Heart right ventricle (tissue), 16 donors: ENCODE data around the gene RGP1. TPM values are rescaled to one million over a fixed set of nuclear protein-coding genes. Genes with fewer than 3 reads are reported as not detected.

Source experiments
- ATAC-seq, 8 donors: fragments of 200-7000 bp; cut with Tn5 transposase; one replicate each; pipeline ENCODE4 v1.9.1; 2020; ENCODE audit warnings: mild to moderate bottlenecking in 8 of 8, moderate library complexity in 8 of 8, moderate number of reproducible peaks in 1 of 8
- DNase-seq, 2 donors: peaks; one replicate each; pipeline ENCODE4 v3.0.0-alpha.2; 2020
- H3K27ac ChIP-seq, 10 donors: fragments of 200-600 bp; sonication (generic) in 2 of 10; one replicate each; pipeline versions ENCODE4 v1.5.0 to v1.8.0; 2020 to 2022; ENCODE audit warnings: mild to moderate bottlenecking in 3 of 10
- H3K27me3 ChIP-seq, 7 donors: fragments of 200-600 bp; one replicate each; pipeline ENCODE4 v1.8.0; 2021 to 2022; ENCODE audit warnings: mild to moderate bottlenecking in 2 of 7
- H3K36me3 ChIP-seq, 9 donors: fragments of 200-600 bp; sonication (generic) in 1 of 9; one replicate each; pipeline versions ENCODE4 v1.5.0 to v1.8.0; 2020 to 2022; ENCODE audit warnings: mild to moderate bottlenecking in 2 of 9
- H3K4me1 ChIP-seq, 9 donors: fragments of 200-600 bp; sonication (generic) in 1 of 9; one replicate each; pipeline versions ENCODE4 v1.5.0 to v1.8.0; 2020 to 2022; ENCODE audit warnings: mild to moderate bottlenecking in 4 of 9
- H3K4me3 ChIP-seq, 10 donors: fragments of 200-600 bp; sonication (generic) in 2 of 10; one replicate each; pipeline versions ENCODE4 v1.5.0 to v1.8.0; 2020 to 2022; ENCODE audit warnings: mild to moderate bottlenecking in 7 of 10, moderate library complexity in 2 of 10
- H3K9me3 ChIP-seq, 11 donors: fragments of 200-600 bp in 10 of 11; sonication (generic) in 2 of 11; one replicate each; pipeline versions ENCODE4 v1.5.0 to v1.8.0; 2013 to 2022; ENCODE audit warnings: mild to moderate bottlenecking in 2 of 11, control low read depth in 1 of 11, moderate library complexity in 1 of 11
- WGBS, 2 donors: extraction: QIAGEN DNeasy Blood & Tissue Kit; methylation state at CpG; one replicate each; pipeline ENCODE4 v1.1.7; 2013; ENCODE audit warnings: inconsistent platforms in 1 of 2; 5-methylcytosine and 5-hydroxymethylcytosine counted together
- intact Hi-C, 10 donors: fragments of 100-400 bp; cut with DNase I; formaldehyde crosslinking; loops; one replicate each; pipeline versions ENCODE4 v1.11.1 to v1.14.2; 2022
- polyA plus RNA-seq, 2 donors: library from polyadenylated mRNA; stranded (reverse); fragments of 200-250 nt; gene quantifications; one replicate each; pipeline ENCODE4 v1.2.3, GENCODE V29; 2013
- total RNA-seq, 10 donors: library from RNA; stranded (reverse); fragmentation: NEBNext Ultra II Directional in 3 of 10; extraction: Animal tissue kit (Norgen Biotek cat#: 25700) in 3 of 10; gene quantifications; one replicate each; pipeline versions ENCODE4 v1.2.1 to v1.2.4, GENCODE V29; 2021 to 2023
- TF ChIP-seq, protein P1 (sequence below), 9 donors: fragments of 200-600 bp; sonication (generic) in 2 of 9; IDR thresholded peaks; one replicate each; pipeline versions ENCODE4 v1.5.0 to v1.8.0; 2021 to 2022; ENCODE audit warnings: antibody characterized with exemption in 9 of 9, mild to moderate bottlenecking in 5 of 9, moderate library complexity in 1 of 9
- donor health status: Arrhythmogenic right ventricular cardiomyopathy.
- donor health status: ischemic (EF 13 %, LVEDD 7.1; RV severe dilation, severe dysfunction).
- donor health status: healthy with polysubstance abuse.
- donor health status: DM: no; HTN: yes; CAD: no.
- donor health status: DM: no; HTN: no; CAD: no.
- donor health status: ischemic (EF 25% LVEDD 6.9; RV normal size, moderate dysfunction).
- donor health status: ischemic (EF 25% LVEDD 5.7; RV mildly dilated, moderate dysfunction).
- donor health status: healthy.
- donor health status: DM: yes; HTN: yes; CAD: no.
- donor health status: Ischemic cardiomyopathy.
- donor health status: ischemic (EF 35%, LVEDD 5.7; RV mildly dilated, moderate dysfunction).
- donor health status: nonischemic (EF 11% LVEDD 7.7; RV severe dilation, severe dysfunction).
- donor health status: DM: yes; HTN: yes; CAD: no.
- donor health status: PGD.
- donor health status: ischemic (EF 29% LVEDD 5.4; RV normal size, mild dysfunction).
- donor health status: nonischemic (EF 23%, LVEDD 6.1; RV moderate dilation, normal function).

RGP1 gene
- total and polyA plus RNA-seq, 12 donors = 8.2 to 39.4 (median 32.1) TPM

DNA sequence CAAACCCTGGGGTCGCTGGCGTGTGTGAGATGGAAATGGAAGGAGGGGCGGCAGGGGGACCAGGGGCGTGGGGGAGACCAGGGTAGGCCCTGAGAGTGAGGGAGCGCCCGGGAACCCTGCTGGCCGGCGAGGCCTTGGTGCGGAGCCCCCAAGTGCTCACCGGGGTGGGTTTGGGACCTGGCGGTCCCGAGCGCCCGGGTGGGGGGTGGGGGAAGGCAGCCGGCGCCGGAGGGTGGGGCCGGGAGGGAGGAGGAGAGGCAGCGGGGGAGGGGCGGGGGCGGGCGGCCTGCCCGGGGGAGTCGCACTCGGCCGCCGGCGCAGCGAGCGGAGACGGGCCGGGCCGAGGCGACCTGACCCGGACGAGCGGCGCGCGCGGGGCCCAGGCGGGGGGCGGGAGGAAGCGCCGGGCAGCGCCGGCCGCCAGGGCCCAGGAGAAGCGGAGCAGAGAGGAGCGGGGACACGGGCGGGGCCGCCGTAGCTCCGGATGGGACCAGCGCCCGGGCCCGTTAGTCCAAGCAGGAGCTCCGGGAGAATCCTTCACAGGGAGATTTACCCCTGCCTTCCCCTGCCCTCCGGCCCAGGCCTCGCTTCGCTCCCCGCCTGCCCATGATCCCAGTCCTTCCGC is 42.3 kb downstream of the RGP1 start, which contains the start of gene NPR2:
TSS of gene NPR2 (plus strand) at position 295 of the 625 bp plus-strand sequence. CDS start 818 bp downstream, outside the sequence.
- TF ChIP-seq, protein P1, sequence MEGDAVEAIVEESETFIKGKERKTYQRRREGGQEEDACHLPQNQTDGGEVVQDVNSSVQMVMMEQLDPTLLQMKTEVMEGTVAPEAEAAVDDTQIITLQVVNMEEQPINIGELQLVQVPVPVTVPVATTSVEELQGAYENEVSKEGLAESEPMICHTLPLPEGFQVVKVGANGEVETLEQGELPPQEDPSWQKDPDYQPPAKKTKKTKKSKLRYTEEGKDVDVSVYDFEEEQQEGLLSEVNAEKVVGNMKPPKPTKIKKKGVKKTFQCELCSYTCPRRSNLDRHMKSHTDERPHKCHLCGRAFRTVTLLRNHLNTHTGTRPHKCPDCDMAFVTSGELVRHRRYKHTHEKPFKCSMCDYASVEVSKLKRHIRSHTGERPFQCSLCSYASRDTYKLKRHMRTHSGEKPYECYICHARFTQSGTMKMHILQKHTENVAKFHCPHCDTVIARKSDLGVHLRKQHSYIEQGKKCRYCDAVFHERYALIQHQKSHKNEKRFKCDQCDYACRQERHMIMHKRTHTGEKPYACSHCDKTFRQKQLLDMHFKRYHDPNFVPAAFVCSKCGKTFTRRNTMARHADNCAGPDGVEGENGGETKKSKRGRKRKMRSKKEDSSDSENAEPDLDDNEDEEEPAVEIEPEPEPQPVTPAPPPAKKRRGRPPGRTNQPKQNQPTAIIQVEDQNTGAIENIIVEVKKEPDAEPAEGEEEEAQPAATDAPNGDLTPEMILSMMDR (IDR thresholded peaks at IDR 0.05) = peak in 1 of 9 donors; percentile 9
- Histone ChIP-seq H3K4me1 (peaks cover 16 to 47% (median 33%) of the 10 kb centered on the region in 9 donors), H3K36me3 (no peaks in the 10 kb centered on the region), H3K27me3 (peaks cover 0 to 7% (median 0%) of the 10 kb centered on the region in 7 donors), H3K27ac (peak within 1 kb of the TSS; percentile 63 to 90 (median 82)), H3K9me3 (no peaks in the 10 kb centered on the region), H3K4me3 (peak within 1 kb of the TSS; percentile 38 to 78 (median 69))
- peak; percentile 30 to 70 for DNase-seq
- intact Hi-C loops = loop anchor here in 9 of 10 donors (1.0 to 10.0 kb wide), 8 partner anchors 21 to 233 kb away; partner anchors contain the start of genes FAM221B (in 3 of the 9), TMEM8B (in 3 of the 9) and SPAG8 (in 1 of the 9)
- ATAC-seq = peak; percentile 58 to 79 (median 71)
- 4 to 5% methylated on average over 26 to 64 of the region's 64 CpGs for WGBS, 2 donors

DNA sequence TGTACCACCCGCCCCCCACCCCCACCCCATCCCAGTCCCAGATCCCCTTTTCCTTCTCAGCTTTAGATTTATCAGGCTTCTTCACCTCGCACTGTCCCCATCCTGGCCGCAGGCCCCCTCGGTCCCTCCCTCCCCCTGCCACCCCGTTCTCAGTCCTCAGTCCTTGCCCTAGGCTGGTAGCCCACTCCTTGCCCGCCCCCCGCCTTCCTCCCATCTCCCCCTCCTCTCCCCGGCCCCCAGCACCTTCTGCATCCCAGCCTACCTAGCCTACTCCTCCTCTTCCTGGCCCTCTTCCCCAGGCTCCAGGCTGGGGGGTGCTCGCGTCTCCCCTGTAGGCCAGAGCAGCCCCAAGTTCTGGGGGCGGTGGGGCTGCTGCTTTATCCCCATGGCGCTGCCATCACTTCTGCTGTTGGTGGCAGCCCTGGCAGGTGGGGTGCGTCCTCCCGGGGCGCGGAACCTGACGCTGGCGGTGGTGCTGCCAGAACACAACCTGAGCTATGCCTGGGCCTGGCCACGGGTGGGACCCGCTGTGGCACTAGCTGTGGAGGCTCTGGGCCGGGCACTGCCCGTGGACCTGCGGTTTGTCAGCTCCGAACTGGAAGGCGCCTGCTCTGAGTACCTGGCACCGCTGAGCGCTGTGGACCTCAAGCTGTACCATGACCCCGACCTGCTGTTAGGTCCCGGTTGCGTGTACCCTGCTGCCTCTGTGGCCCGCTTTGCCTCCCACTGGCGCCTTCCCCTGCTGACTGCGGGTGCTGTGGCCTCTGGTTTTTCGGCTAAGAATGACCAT is 43.1 kb downstream of the RGP1 start:
- H3K4me3 ChIP-seq = peak overlapping the region; percentile 38 to 78 (median 69)
- peak in 1 of 8 donors; percentile 24 for ATAC-seq
- no peak for DNase-seq
- intact Hi-C loops = loop anchor here in 3 of 10 donors (5.0 to 10.0 kb wide), 2 partner anchors 35 to 233 kb away; partner anchors contain the start of genes FAM221B (in 3 of the 3) and TMEM8B (in 3 of the 3)
- no peaks in the 10 kb centered on the region for H3K9me3 ChIP-seq
- H3K36me3 ChIP-seq = no peaks in the 10 kb centered on the region
- 78 to 82% methylated on average over 33 to 34 of the region's 34 CpGs for WGBS, 2 donors
- H3K27me3 ChIP-seq = peaks cover 0 to 7% (median 0%) of the 10 kb centered on the region in 7 donors
- H3K27ac ChIP-seq = peak overlapping the region in 9 of 10 donors; percentile 78 to 90 (median 83)
- TF ChIP-seq, protein P1 (IDR thresholded peaks at IDR 0.05) = no peak
- H3K4me1 ChIP-seq = peaks cover 16 to 47% (median 33%) of the 10 kb centered on the region in 9 donors

DNA sequence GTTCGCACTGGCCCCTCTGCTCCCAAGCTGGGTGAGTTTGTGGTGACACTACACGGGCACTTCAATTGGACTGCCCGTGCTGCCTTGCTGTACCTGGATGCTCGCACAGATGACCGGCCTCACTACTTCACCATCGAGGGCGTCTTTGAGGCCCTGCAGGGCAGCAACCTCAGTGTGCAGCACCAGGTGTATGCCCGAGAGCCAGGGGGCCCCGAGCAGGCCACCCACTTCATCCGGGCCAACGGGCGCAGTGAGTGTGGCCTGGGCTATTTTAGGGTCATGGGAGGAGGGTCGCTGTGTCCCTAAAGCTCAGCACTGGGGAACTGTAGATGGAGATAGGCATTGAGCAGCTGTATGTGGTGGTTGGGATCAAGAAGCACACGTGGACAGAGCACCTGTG is 43.7 kb downstream of the RGP1 start:
- Histone ChIP-seq H3K27ac (peak overlapping the region in 1 of 10 donors; percentile 3), H3K9me3 (no peaks in the 10 kb centered on the region), H3K4me3 (peak overlapping the region in 4 of 10 donors; percentile 70 to 78 (median 74)), H3K4me1 (peaks cover 16 to 47% (median 33%) of the 10 kb centered on the region in 9 donors), H3K36me3 (no peaks in the 10 kb centered on the region), H3K27me3 (peaks cover 0 to 7% (median 0%) of the 10 kb centered on the region in 7 donors)
- 87 to 89% methylated on average over 14 of the region's 14 CpGs for WGBS, 2 donors
- intact Hi-C loops = loop anchor here in 3 of 10 donors (5.0 to 10.0 kb wide), 2 partner anchors 34 to 232 kb away; partner anchors contain the start of genes FAM221B (in 3 of the 3) and TMEM8B (in 3 of the 3)
- TF ChIP-seq, protein P1 (IDR thresholded peaks at IDR 0.05) = no peak
- DNase-seq (no peak), ATAC-seq (no peak)

DNA sequence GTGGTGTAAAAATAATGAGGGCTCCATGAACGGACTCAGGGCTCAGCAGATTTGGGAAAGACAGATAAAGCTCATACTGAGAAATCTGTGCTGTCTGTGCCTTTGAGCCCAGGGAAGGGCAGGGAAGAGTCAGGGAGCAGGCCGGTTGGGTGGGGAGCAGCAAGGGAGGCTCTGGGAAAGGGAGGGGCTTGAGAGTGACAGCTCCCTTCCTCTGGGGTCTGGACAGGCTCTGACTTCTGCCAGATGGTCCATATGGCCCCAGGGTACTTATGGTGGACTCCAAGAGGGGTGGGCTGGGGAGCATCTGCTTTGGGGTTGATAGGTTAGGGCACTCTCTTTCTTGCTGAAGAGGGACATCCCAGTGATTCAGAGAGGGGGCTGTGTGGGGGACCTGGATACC is 44.4 kb downstream of the RGP1 start:
- intact Hi-C loops = loop anchor here in 3 of 10 donors (5.0 to 10.0 kb wide), 2 partner anchors 34 to 231 kb away; partner anchors contain the start of genes FAM221B (in 3 of the 3) and TMEM8B (in 3 of the 3)
- Histone ChIP-seq H3K27ac (peak overlapping the region in 2 of 10 donors; percentile 3 to 24), H3K4me3 (peak overlapping the region in 3 of 10 donors; percentile 19 to 77 (median 71)), H3K9me3 (no peaks in the 10 kb centered on the region), H3K36me3 (no peaks in the 10 kb centered on the region), H3K27me3 (peaks cover 0 to 7% (median 0%) of the 10 kb centered on the region in 7 donors), H3K4me1 (peaks cover 16 to 47% (median 33%) of the 10 kb centered on the region in 9 donors)
- TF ChIP-seq, protein P1 (IDR thresholded peaks at IDR 0.05) = no peak
- ATAC-seq (no peak), DNase-seq (no peak)
- 51 to 64% methylated on average over 2 of the region's 2 CpGs for WGBS, 2 donors
